H9 (cell line): ENCODE measurements around the gene IZUMO4. TPM values are rescaled to one million over a fixed set of nuclear protein-coding genes. Genes with fewer than 3 reads are reported as not detected.
A peak's percentile ranks its signal among the peaks of the same experiment; 100 is the strongest.

Source experiments
- DNase-seq: peaks from one replicate; pipeline ENCODE4 v3.0.0-alpha.2; 2017
- H2AFZ ChIP-seq: one replicate; pipeline ENCODE4 v1.6.1; 2013; ENCODE audit warnings: mild to moderate bottlenecking, low read length, control low read depth, moderate library complexity
- H2AK5ac ChIP-seq: 2 replicates; pipeline ENCODE4 v1.6.1; 2013; ENCODE audit warnings: low read length, control low read depth, mixed read lengths; ENCODE audit not compliant: insufficient read length
- H2BK120ac ChIP-seq: one replicate; pipeline ENCODE4 v1.6.1; 2013; ENCODE audit warnings: low read depth, mild to moderate bottlenecking, low read length, control low read depth, inconsistent platforms; ENCODE audit not compliant: poor library complexity, severe bottlenecking
- H2BK12ac ChIP-seq: 2 replicates; pipeline ENCODE4 v1.6.1; 2013; ENCODE audit warnings: low read length, control low read depth, mixed read lengths, low read depth; ENCODE audit not compliant: insufficient read length
- H2BK15ac ChIP-seq: 2 replicates; pipeline ENCODE4 v1.6.1; 2013; ENCODE audit warnings: low read depth, low read length, control low read depth
- H2BK20ac ChIP-seq: one replicate; pipeline ENCODE4 v1.6.1; 2013; ENCODE audit warnings: low read depth, mild to moderate bottlenecking, low read length, control low read depth, inconsistent platforms; ENCODE audit not compliant: poor library complexity, severe bottlenecking
- H2BK5ac ChIP-seq: 2 replicates; pipeline ENCODE4 v1.6.1; 2013; ENCODE audit warnings: low read length, control low read depth, mixed read lengths; ENCODE audit not compliant: insufficient read length
- H3K14ac ChIP-seq: 2 replicates; pipeline ENCODE4 v1.6.1; 2013; ENCODE audit warnings: low read length, control low read depth; ENCODE audit not compliant: insufficient read depth
- H3K18ac ChIP-seq: 2 replicates; pipeline ENCODE4 v1.6.1; 2013; ENCODE audit warnings: low read depth, mild to moderate bottlenecking, mixed read lengths, low read length, control low read depth; ENCODE audit not compliant: insufficient read length
- H3K23ac ChIP-seq: 2 replicates; pipeline ENCODE4 v1.6.1; 2013; ENCODE audit warnings: low read length, control low read depth, mixed read lengths, low read depth; ENCODE audit not compliant: insufficient read length
- H3K23me2 ChIP-seq: 2 replicates; pipeline ENCODE4 v1.6.1; 2013; ENCODE audit warnings: low read depth, mild to moderate bottlenecking, mixed read lengths, low read length, control low read depth; ENCODE audit not compliant: insufficient read length, poor library complexity, severe bottlenecking
- H3K27ac ChIP-seq: 2 replicates; pipeline ENCODE4 v1.5.1; 2013; ENCODE audit warnings: low read length, control low read depth, mixed read lengths, low read depth; ENCODE audit not compliant: insufficient read length
- H3K27me3 ChIP-seq: 2 replicates; pipeline ENCODE4 v1.6.1; 2013; ENCODE audit warnings: low read length, control low read depth, inconsistent platforms; ENCODE audit not compliant: insufficient read depth
- H3K4ac ChIP-seq: 2 replicates; pipeline ENCODE4 v1.6.1; 2013; ENCODE audit warnings: low read depth, mild to moderate bottlenecking, control low read depth, inconsistent platforms, low read length, moderate library complexity
- H3K4me1 ChIP-seq: 2 replicates; pipeline ENCODE4 v1.6.1; 2013; ENCODE audit warnings: low read length, control low read depth, inconsistent platforms; ENCODE audit not compliant: insufficient read depth
- H3K4me2 ChIP-seq: 2 replicates; pipeline ENCODE4 v1.6.1; 2013; ENCODE audit warnings: low read length, control low read depth, mixed read lengths; ENCODE audit not compliant: insufficient read length, insufficient read depth
- H3K56ac ChIP-seq: 2 replicates; pipeline ENCODE4 v1.6.1; 2013; ENCODE audit warnings: low read depth, mild to moderate bottlenecking, mixed read lengths, low read length, control low read depth; ENCODE audit not compliant: insufficient read length
- H3K79me1 ChIP-seq: 2 replicates; pipeline ENCODE4 v1.6.1; 2013; ENCODE audit warnings: low read depth, mild to moderate bottlenecking, moderate library complexity, low read length, control low read depth, inconsistent platforms; ENCODE audit not compliant: insufficient read depth, poor library complexity, severe bottlenecking
- H3K79me2 ChIP-seq: 2 replicates; pipeline ENCODE4 v1.6.1; 2013; ENCODE audit warnings: low read length, control low read depth, inconsistent platforms; ENCODE audit not compliant: insufficient read depth
- H3K9ac ChIP-seq: 2 replicates; pipeline ENCODE4 v1.6.1; 2013; ENCODE audit warnings: low read length, control low read depth, mixed read lengths; ENCODE audit not compliant: insufficient read length; ENCODE audit errors: extremely low read depth
- H3K9me3 ChIP-seq: one replicate; pipeline ENCODE4 v1.6.1; 2013; ENCODE audit warnings: low read depth, low read length, inconsistent platforms; ENCODE audit not compliant: control insufficient read depth
- H3T11ph ChIP-seq: one replicate; pipeline ENCODE4 v1.6.1; 2013; ENCODE audit warnings: mild to moderate bottlenecking, low read length, control low read depth, inconsistent platforms
- H4K20me1 ChIP-seq: one replicate; pipeline ENCODE4 v1.6.1; 2013; ENCODE audit not compliant: control insufficient read depth, insufficient read length, insufficient read depth
- H4K5ac ChIP-seq: 2 replicates; pipeline ENCODE4 v1.6.1; 2013; ENCODE audit warnings: low read depth, mild to moderate bottlenecking, mixed read lengths, low read length, control low read depth; ENCODE audit not compliant: insufficient read length
- H4K8ac ChIP-seq: replicated peaks from 2 replicates; pipeline ENCODE4 v1.6.1; 2013; ENCODE audit warnings: low read length, control low read depth, mixed read lengths, low read depth; ENCODE audit not compliant: insufficient read length
- H4K91ac ChIP-seq: 2 replicates; pipeline ENCODE4 v1.6.1; 2013; ENCODE audit warnings: low read depth, mild to moderate bottlenecking, moderate library complexity, mixed read lengths, low read length, control low read depth; ENCODE audit not compliant: insufficient read length
- H3K27ac Mint-ChIP-seq, 3 experiments: 2 replicates in 2 of 3; 3 replicates in 1 of 3; pipeline ENCODE4 v1.8.0; 2020 to 2021; ENCODE audit warnings: mixed read lengths in 3 of 3, mild to moderate bottlenecking in 1 of 3, moderate library complexity in 1 of 3
- H3K27me3 Mint-ChIP-seq: 2 replicates; pipeline ENCODE4 v1.8.0; 2021; ENCODE audit warnings: low read depth, mild to moderate bottlenecking, moderate library complexity, mixed read lengths
- H3K36me3 Mint-ChIP-seq, 3 experiments: 2 replicates in 2 of 3; 3 replicates in 1 of 3; pipeline ENCODE4 v1.8.0; 2020 to 2021; ENCODE audit warnings: low read depth in 3 of 3, mixed read lengths in 3 of 3; ENCODE audit not compliant: insufficient read depth in 1 of 3
- H3K4me1 Mint-ChIP-seq, 2 experiments: 2 replicates each; pipeline ENCODE4 v1.8.0; 2020; ENCODE audit warnings: mixed read lengths in 2 of 2
- H3K4me3 Mint-ChIP-seq, 2 experiments: 2 replicates in 1 of 2; 3 replicates in 1 of 2; pipeline ENCODE4 v1.8.0; 2020 to 2021; ENCODE audit warnings: mild to moderate bottlenecking in 2 of 2, mixed read lengths in 2 of 2, moderate library complexity in 1 of 2
- H3K9me3 Mint-ChIP-seq, 2 experiments: 2 replicates in 1 of 2; 3 replicates in 1 of 2; pipeline ENCODE4 v1.8.0; 2020; ENCODE audit warnings: mild to moderate bottlenecking in 2 of 2, mixed read lengths in 2 of 2, moderate library complexity in 1 of 2
- CTCF ChIP-seq: fragments of 200-600 bp; sonication (generic); conservative IDR thresholded peaks from 3 replicates; pipeline ENCODE4 v1.8.0; 2021; ENCODE audit warnings: antibody characterized with exemption, mild to moderate bottlenecking
- WGBS: extraction: QIAGEN DNeasy Blood & Tissue Kit; methylation state at CpG from one replicate; pipeline ENCODE4 v1.1.7; 2013; ENCODE audit warnings: missing lambda C conversion rate, low lambda C conversion rate, mixed read lengths; ENCODE audit not compliant: insufficient read length; ENCODE audit errors: extremely low coverage; 5-methylcytosine and 5-hydroxymethylcytosine counted together
- total RNA-seq: library from RNA; stranded (reverse); gene quantifications from 2 replicates; pipeline ENCODE4 v1.2.1, GENCODE V29; 2021

IZUMO4 gene
- total RNA-seq, 1 experiment from 2014 or later: 2.1 TPM

- no CpG with 5 or more reads among the region's 22 CpGs for WGBS
Observed at GRCh38 chr19:2139385-2140137, 42.8 kb downstream of the IZUMO4 start.

More at GRCh38 chr19:2139385-2140137, 42.8 kb downstream of the IZUMO4 start:
- Histone ChIP-seq H3K18ac (no peak overlapping the region), H2BK120ac (no peak overlapping the region), H4K8ac (no peak overlapping the region), H4K20me1 (no peaks in the 10 kb centered on the region), H4K91ac (no peak overlapping the region), H3K9ac (no peak overlapping the region), H3K14ac (no peak overlapping the region; the same call in 1 of the 2 replicates), H2BK5ac (no peak overlapping the region), H3T11ph (no peak overlapping the region), H3K23ac (no peak overlapping the region), H3K79me2 (peaks cover 25% of the 10 kb centered on the region; the same call in 1 of the 2 replicates), H3K9me3 (no peaks in the 10 kb centered on the region), H2BK15ac (no peak overlapping the region), H3K4ac (no peak overlapping the region), H3K23me2 (no peaks in the 10 kb centered on the region), H2AK5ac (no peak overlapping the region), H4K5ac (no peak overlapping the region), H3K4me2 (no peak overlapping the region), H3K56ac (no peak overlapping the region), H2BK12ac (no peak overlapping the region), H3K27me3 (no peaks in the 10 kb centered on the region), H3K4me1 (no peaks in the 10 kb centered on the region), H3K79me1 (peaks cover 8% of the 10 kb centered on the region), H2BK20ac (no peak overlapping the region), H2AFZ (no peak overlapping the region), H3K27ac (no peak overlapping the region)
- H3K4me3 Mint-ChIP-seq: no peak overlapping the region
- 0 out of 4 replicates have a peak, but pooled peaks cover 0 to 2% of the 10 kb centered on the region in 2 experiments for H3K4me1 Mint-ChIP-seq
- H3K36me3 Mint-ChIP-seq: peaks cover 17 to 56% (median 39%) of the 10 kb centered on the region in 3 experiments
- H3K9me3 Mint-ChIP-seq: no peaks in the 10 kb centered on the region
- no peaks in the 10 kb centered on the region for H3K27me3 Mint-ChIP-seq
- peak overlapping the region in 2 of 3 experiments; percentile 49 to 55; a peak in 2 of 7 replicates for H3K27ac Mint-ChIP-seq
- DNase-seq: no peak
- no peak for TF ChIP-seq CTCF
